GM19238 (cell line): Measurements from ENCODE around the gene COX17.

Source experiments
- DNase-seq: peaks from one replicate; pipeline ENCODE4 v3.0.0; 2011; ENCODE audit warnings: low spot score; ENCODE audit not compliant: insufficient read length

Gene COX17

GRCh38 chr3:119645813-119646212, 31.4 kb downstream of the COX17 start:
- no peak for DNase-seq

GRCh38 chr3:119644481-119644880, 32.7 kb downstream of the COX17 start:
- no peak for DNase-seq

GRCh38 chr3:119643528-119643927, 33.7 kb downstream of the COX17 start:
- DNase-seq, result no peak

- no peak for DNase-seq
Observed at GRCh38 chr3:119642746-119643473, 34.3 kb downstream of the COX17 start.

GRCh38 chr3:119641416-119641815, 35.8 kb downstream of the COX17 start:
- no peak for DNase-seq

- DNase-seq, result no peak
Observed at GRCh38 chr3:119639494-119640350, 37.5 kb downstream of the COX17 start.

GRCh38 chr3:119637679-119638477, 39.3 kb downstream of the COX17 start:
- DNase-seq, result no peak

GRCh38 chr3:119636891-119637611, 40.2 kb downstream of the COX17 start:
- DNase-seq, result no peak

GRCh38 chr3:119636249-119636648, 41.0 kb downstream of the COX17 start:
- DNase-seq, result no peak

- no peak for DNase-seq
Observed at GRCh38 chr3:119635719-119636118, 41.5 kb downstream of the COX17 start.

- no peak for DNase-seq
Observed at GRCh38 chr3:119632829-119633228, 44.4 kb downstream of the COX17 start.

GRCh38 chr3:119632216-119632615, 45.0 kb downstream of the COX17 start:
- no peak for DNase-seq

- no peak for DNase-seq
Observed at GRCh38 chr3:119631516-119631915, 45.7 kb downstream of the COX17 start.

GRCh38 chr3:119630880-119631329, 46.3 kb downstream of the COX17 start:
- no peak for DNase-seq

GRCh38 chr3:119630128-119630879, 46.9 kb downstream of the COX17 start:
- no peak for DNase-seq

GRCh38 chr3:119628816-119629445, 48.3 kb downstream of the COX17 start:
- no peak for DNase-seq

- no peak for DNase-seq
Observed at GRCh38 chr3:119628390-119628789, 48.8 kb downstream of the COX17 start.

- DNase-seq, result no peak
Observed at GRCh38 chr3:119627461-119627860, 49.7 kb downstream of the COX17 start.

- DNase-seq, result no peak
Observed at GRCh38 chr3:119626196-119626595, 51.0 kb downstream of the COX17 start.
